ENCODE data around the gene NXF1. TPM values are rescaled to one million over a fixed set of nuclear protein-coding genes. Genes with fewer than 3 reads are reported as not detected.
"Not testable (repeated sequence)": the region's sequence is repeated elsewhere in the genome, so short reads cannot be mapped to it uniquely, and the experiment has no call there.

Gene NXF1
- total RNA-seq, 4 donors from 2014 or later, result 45.2 to 120 (median 102) TPM

- no peak overlapping the region for H3K27ac ChIP-seq
- H3K36me3 ChIP-seq, result peaks cover 0 to 21% (median 0%) of the 10 kb centered on the region in 3 donors
- H3K27me3 ChIP-seq, result no peaks in the 10 kb centered on the region
- H3K4me3 ChIP-seq, result no peak overlapping the region
- no peaks in the 10 kb centered on the region for H3K9me3 ChIP-seq
- TF ChIP-seq, protein P1, sequence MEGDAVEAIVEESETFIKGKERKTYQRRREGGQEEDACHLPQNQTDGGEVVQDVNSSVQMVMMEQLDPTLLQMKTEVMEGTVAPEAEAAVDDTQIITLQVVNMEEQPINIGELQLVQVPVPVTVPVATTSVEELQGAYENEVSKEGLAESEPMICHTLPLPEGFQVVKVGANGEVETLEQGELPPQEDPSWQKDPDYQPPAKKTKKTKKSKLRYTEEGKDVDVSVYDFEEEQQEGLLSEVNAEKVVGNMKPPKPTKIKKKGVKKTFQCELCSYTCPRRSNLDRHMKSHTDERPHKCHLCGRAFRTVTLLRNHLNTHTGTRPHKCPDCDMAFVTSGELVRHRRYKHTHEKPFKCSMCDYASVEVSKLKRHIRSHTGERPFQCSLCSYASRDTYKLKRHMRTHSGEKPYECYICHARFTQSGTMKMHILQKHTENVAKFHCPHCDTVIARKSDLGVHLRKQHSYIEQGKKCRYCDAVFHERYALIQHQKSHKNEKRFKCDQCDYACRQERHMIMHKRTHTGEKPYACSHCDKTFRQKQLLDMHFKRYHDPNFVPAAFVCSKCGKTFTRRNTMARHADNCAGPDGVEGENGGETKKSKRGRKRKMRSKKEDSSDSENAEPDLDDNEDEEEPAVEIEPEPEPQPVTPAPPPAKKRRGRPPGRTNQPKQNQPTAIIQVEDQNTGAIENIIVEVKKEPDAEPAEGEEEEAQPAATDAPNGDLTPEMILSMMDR (IDR thresholded peaks at IDR 0.05), result no peak
- TF ChIP-seq POLR2A (IDR thresholded peaks at IDR 0.05), result no peak
- peaks cover 0 to 37% (median 15%) of the 10 kb centered on the region in 4 donors for H3K4me1 ChIP-seq
- no peak for DNase-seq
These were observed 30.1 kb upstream of the NXF1 start for GRCh38 chr11:62835336-62835735.

DNA sequence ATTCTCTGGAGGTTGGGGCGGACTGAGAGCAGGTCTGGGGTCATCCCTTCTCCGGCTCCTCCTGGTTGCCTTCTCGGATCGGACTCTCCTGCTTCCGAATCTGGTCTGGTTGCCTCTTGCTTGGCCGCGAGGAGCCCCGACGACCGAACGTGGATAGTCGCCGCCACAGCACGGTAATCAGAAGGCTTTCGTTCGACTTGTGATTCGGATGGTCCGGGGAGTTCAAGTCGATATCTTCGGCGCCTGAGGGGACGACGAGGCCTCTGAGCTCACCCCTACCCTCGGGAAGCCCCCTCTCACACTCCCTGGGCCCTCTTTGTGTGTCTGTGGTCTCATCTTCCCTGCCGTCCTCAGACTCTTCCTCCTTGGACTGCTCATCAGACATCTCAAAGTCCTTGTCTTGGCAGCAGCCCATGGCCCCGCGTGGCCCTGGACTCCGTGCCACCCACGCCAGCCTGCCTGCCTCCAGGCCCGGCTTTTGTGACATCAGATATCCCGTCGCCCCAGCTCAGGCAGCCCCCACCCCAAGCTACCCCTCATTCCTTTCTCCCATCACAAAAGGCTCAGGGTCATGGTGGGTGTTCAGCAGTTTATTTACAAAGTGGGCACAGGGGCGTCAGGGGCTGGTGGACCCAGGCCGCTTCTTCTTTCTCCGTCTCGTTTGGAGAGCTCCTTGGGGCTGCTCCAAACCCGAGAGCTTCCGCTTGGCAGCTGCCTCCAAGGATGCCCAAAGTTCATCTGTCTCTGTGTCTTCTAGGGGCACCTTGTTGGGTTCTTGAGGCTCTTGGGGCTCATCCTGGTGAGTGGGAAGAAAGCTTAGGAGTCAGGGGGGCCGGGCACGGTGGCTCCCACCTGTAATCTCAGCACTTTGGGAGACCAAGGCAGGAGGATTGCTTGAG lies 27.3 kb upstream of the NXF1 start, which contains the start of gene TEX54:
Gene TEX54 (minus strand): TSS at position 506 of the 899 bp plus-strand sequence.
- Histone ChIP-seq H3K27ac (peak within 1 kb of the TSS; percentile 86 to 100 (median 98)), H3K4me1 (peaks cover 0 to 46% (median 13%) of the 10 kb centered on the region in 4 donors), H3K9me3 (no peaks in the 10 kb centered on the region), H3K36me3 (peaks cover 0 to 30% (median 0%) of the 10 kb centered on the region in 3 donors), H3K27me3 (no peaks in the 10 kb centered on the region), H3K4me3 (peak within 1 kb of the TSS; percentile 65 to 99 (median 86))
- TF ChIP-seq, protein P1 (IDR thresholded peaks at IDR 0.05), result no peak
- TF ChIP-seq POLR2A (IDR thresholded peaks at IDR 0.05), result no peak
- peak in 1 of 3 donors; percentile 66 for DNase-seq

DNA sequence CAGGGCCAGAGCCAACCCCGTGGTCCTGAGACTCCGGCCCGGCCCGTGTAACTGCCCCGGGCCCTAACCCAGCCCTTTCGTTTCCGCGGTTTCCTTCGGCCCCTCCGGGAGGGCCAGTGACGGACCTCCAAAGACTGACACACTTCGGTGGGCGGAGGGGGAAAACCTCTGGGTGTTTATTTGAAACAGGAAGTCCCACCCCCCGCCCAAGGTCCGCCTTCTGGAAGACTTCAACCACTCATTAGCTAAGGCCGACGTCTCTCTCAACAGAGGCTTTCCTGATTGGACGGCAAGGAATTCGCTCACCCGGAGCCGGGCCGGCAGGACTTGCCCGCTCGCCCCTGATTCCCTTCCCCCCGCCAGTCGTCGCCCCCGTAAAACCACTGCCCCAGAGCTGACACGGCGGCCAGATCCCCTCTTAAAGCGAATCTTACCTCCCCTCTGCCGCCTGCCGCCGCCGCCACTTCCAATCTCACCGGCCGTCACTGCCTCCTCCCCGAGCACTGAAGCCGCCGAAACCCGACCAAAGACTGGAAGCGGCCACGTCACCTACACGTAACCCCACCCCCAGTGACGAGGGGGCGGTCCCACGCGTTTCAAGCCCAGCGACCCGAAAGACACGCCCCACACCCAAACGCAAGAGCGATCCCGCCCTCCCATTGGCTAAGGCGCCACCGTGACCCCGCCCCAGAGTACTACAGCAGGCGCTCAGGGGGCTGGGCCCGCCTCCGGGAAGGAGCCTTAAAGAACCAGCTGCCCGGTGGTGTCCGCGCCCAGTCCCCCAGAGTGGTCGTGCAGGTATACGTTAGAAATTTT lies 26.5 kb upstream of the NXF1 start, which contains the start of gene STX5:
Gene STX5 (minus strand): TSS at position 532 of the 816 bp plus-strand sequence. CDS start 808 bp downstream, outside the sequence.
- TF ChIP-seq POLR2A (IDR thresholded peaks at IDR 0.05), result peak; percentile 76 to 94
- TF ChIP-seq, protein P1 (IDR thresholded peaks at IDR 0.05), result no peak

DNA sequence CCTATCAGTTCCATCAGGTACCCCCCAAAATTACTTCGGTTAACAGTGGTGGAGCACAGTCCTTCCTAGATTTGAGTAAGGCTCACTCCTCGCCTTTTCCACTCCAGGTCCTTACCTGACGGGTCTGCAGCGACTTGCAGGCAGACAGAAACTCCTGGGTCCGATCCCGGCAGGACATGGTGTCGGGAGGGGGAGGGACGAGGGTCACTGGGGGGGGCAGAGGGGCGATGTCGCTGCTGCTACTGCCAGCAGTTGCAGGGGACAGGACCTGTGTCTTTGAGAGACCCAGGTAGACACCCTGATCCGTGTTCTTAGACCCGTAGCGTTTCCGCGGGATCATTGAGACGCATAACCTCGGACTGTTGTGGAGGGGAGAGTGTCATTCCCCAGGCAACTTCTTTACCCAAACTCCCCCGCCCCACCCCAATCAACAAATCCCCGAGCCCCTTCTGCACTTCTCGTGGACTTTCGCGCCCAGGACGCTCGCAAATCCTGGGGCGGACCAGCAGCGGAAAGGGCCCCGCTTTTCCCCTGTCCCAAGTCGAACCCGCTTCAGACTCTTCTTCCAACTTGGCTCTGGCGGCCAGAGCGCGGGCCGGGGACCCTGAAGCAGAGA lies 25.8 kb upstream of the NXF1 start:
- no peaks in the 10 kb centered on the region for H3K27me3 ChIP-seq
- peaks cover 0 to 45% (median 0%) of the 10 kb centered on the region in 3 donors for H3K36me3 ChIP-seq
- TF ChIP-seq POLR2A (IDR thresholded peaks at IDR 0.05), result no peak
- TF ChIP-seq, protein P1 (IDR thresholded peaks at IDR 0.05), result no peak
- peak overlapping the region; percentile 86 to 100 (median 98) for H3K27ac ChIP-seq
- peak overlapping the region; percentile 65 to 99 (median 86) for H3K4me3 ChIP-seq
- DNase-seq, result peak in 2 of 3 donors; percentile 49 to 50
- peaks cover 0 to 46% (median 13%) of the 10 kb centered on the region in 4 donors for H3K4me1 ChIP-seq
- H3K9me3 ChIP-seq, result no peaks in the 10 kb centered on the region

More for the DNA sequence above, 26.5 kb upstream of the NXF1 start, which contains the start of gene STX5:
- H3K4me1 ChIP-seq, result peaks cover 0 to 46% (median 13%) of the 10 kb centered on the region in 4 donors
- peaks cover 0 to 38% (median 0%) of the 10 kb centered on the region in 3 donors for H3K36me3 ChIP-seq
- H3K9me3 ChIP-seq, result no peaks in the 10 kb centered on the region
- H3K4me3 ChIP-seq, result peak within 1 kb of the TSS; percentile 65 to 99 (median 86)
- no peaks in the 10 kb centered on the region for H3K27me3 ChIP-seq
- peak; percentile 100 for DNase-seq
- peak within 1 kb of the TSS; percentile 86 to 100 (median 98) for H3K27ac ChIP-seq

DNA sequence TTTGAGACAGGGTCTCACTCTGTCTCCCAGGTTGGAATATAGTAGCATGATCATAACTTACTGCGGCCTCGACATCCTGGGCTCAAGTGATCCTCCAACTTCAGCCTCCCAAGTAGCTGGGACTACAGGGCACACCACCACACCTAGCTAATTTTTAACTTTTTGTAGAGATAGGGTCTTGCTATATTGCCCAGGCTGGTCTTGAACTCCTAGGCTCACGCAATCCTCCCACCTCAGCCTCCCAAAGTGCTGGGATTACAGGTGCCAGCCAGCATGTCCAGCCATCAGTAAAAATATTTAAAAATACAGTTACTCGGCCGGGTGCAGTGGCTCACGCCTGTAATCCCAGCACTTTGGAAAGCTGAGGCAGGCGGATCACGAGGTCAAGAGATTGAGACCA lies 22.9 kb upstream of the NXF1 start:
- Histone ChIP-seq H3K36me3 (peaks cover 0 to 54% (median 3%) of the 10 kb centered on the region in 3 donors), H3K4me1 (peaks cover 0 to 33% (median 13%) of the 10 kb centered on the region in 4 donors)
- not testable (repeated sequence) for DNase-seq, H3K27me3 ChIP-seq, H3K27ac ChIP-seq, H3K9me3 ChIP-seq, H3K4me3 ChIP-seq
